Neural progenitor cell (in vitro differentiated cells): Measurements from ENCODE around the gene TMEM114.

Source experiments
- EZH2 ChIP-seq: fragments of 200-600 bp; sonication (generic); IDR thresholded peaks from 2 replicates; pipeline ENCODE4 v1.6.1; 2017; ENCODE audit warnings: antibody characterized with exemption, mild to moderate bottlenecking, moderate library complexity
- TF ChIP-seq, protein P1 (sequence below): fragments of 200-600 bp; sonication (generic); IDR thresholded peaks from 2 replicates; pipeline ENCODE4 v1.5.1; 2017; ENCODE audit warnings: antibody characterized with exemption, mild to moderate bottlenecking

DNA sequence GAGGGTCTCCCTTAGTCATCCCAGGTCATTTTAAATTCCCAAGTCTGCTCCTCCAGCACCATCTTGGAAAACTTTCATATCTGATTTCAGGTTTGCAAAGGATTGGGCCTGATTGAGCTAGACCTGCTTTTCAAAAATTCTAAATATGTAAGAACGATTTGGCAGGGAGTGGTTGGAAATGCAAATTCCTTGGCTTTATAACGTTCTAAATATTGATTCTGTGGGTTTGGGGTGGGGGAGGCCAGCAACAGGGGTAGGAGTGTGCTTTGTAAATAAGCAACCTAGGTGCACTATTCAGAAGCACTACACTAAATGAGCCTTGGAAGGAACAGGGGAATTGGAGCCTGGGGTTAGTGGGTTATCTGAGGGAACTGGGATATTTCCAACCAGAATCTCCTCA, 47.9 kb downstream of the TMEM114 start:
- TF ChIP-seq, protein P1, sequence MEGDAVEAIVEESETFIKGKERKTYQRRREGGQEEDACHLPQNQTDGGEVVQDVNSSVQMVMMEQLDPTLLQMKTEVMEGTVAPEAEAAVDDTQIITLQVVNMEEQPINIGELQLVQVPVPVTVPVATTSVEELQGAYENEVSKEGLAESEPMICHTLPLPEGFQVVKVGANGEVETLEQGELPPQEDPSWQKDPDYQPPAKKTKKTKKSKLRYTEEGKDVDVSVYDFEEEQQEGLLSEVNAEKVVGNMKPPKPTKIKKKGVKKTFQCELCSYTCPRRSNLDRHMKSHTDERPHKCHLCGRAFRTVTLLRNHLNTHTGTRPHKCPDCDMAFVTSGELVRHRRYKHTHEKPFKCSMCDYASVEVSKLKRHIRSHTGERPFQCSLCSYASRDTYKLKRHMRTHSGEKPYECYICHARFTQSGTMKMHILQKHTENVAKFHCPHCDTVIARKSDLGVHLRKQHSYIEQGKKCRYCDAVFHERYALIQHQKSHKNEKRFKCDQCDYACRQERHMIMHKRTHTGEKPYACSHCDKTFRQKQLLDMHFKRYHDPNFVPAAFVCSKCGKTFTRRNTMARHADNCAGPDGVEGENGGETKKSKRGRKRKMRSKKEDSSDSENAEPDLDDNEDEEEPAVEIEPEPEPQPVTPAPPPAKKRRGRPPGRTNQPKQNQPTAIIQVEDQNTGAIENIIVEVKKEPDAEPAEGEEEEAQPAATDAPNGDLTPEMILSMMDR, result no peak
- TF ChIP-seq EZH2, result no peak
